ENCODE measurements around the gene TALDO1. TPM values are rescaled to one million over a fixed set of nuclear protein-coding genes. Genes with fewer than 3 reads are reported as not detected.

Gene TALDO1
- 170 TPM for polyA plus RNA-seq (2013, experiment 1 of 4)
- polyA plus RNA-seq (2013, experiment 2 of 4) = 164 TPM
- polyA plus RNA-seq (2013, experiment 3 of 4) = 115 TPM
- polyA plus RNA-seq (2013, experiment 4 of 4) = 125 TPM

DNA sequence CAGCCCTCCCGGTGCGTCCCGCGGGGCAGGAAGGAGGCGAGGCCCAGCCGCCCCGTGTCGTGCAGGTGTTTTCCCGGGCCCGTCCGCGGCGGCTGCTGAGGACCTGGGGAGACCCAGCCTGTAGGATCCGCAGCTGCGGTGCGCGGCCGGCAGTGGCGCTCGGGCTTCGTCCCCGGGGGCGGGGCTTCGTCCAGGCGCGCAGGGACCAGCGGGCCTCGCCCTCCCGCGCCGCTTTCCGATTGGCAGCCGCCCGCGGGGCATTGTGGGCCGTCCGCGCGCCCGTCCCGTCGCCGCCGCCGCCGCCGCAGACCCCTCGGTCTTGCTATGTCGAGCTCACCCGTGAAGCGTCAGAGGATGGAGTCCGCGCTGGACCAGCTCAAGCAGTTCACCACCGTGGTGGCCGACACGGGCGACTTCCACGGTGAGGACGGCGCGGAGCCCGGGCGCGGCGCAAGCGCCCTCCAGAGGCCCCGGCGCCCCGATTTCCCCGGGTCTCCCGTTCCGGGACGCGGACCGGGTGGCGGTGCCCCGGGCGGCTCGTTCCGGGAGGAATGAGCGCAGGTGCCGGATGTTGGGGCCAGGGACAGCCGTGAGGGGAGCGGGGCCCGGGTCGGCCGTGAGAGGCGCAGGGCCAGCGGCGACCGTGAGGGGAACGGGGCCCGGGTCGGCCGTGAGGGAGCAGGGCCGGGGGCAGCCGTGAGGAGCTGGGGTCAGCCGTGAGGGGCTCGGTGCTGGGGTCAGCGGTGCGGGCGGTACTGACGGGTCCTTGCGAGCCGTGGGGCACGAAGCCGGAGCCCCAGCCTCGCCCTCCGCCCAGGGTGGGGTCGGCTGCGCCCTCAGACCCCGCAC lies at the start of gene TALDO1:
Gene TALDO1, plus strand, starts transcription at position 307 of the 849 bp plus-strand sequence. Its CDS starts 18 bp downstream, at position 325.
- H3K4me3 ChIP-seq (ENCODE audit: insufficient read depth, low read depth, low read length) = peak within 1 kb of the TSS; percentile 84
- H3K4me1 ChIP-seq (ENCODE audit: control insufficient read depth, insufficient read depth, low read length) = no peaks in the 10 kb centered on the region
- H3K27me3 ChIP-seq (ENCODE audit: control insufficient read depth, insufficient read depth, low read length, poor library complexity, severe bottlenecking) = no peaks in the 10 kb centered on the region
- no peak within 1 kb of the TSS for H3K27ac ChIP-seq (ENCODE audit: insufficient read depth, low read depth, low read length, poor library complexity, severe bottlenecking)
- WGBS, 2 experiments = 0% methylated on average over 112 of the region's 112 CpGs
- H3K36me3 ChIP-seq (ENCODE audit: control insufficient read depth, insufficient read depth, low read length) = no peaks in the 10 kb centered on the region
- no peaks in the 10 kb centered on the region for H3K9me3 ChIP-seq (ENCODE audit: control insufficient read depth, low read length)

GRCh38 chr11:697811-698311 lies 49.4 kb upstream of the TALDO1 start:
- Histone ChIP-seq H3K4me1 (ENCODE audit: control insufficient read depth, insufficient read depth, low read length) (peaks cover 14% of the 10 kb centered on the region), H3K36me3 (ENCODE audit: control insufficient read depth, insufficient read depth, low read length) (no peaks in the 10 kb centered on the region), H3K4me3 (ENCODE audit: insufficient read depth, low read depth, low read length) (no peak overlapping the region), H3K9me3 (ENCODE audit: control insufficient read depth, low read length) (no peaks in the 10 kb centered on the region), H3K27me3 (ENCODE audit: control insufficient read depth, insufficient read depth, low read length, poor library complexity, severe bottlenecking) (no peaks in the 10 kb centered on the region), H3K27ac (ENCODE audit: insufficient read depth, low read depth, low read length, poor library complexity, severe bottlenecking) (no peak overlapping the region)
- 65 to 66% methylated on average over 11 of the region's 11 CpGs for WGBS, 2 experiments

DNA sequence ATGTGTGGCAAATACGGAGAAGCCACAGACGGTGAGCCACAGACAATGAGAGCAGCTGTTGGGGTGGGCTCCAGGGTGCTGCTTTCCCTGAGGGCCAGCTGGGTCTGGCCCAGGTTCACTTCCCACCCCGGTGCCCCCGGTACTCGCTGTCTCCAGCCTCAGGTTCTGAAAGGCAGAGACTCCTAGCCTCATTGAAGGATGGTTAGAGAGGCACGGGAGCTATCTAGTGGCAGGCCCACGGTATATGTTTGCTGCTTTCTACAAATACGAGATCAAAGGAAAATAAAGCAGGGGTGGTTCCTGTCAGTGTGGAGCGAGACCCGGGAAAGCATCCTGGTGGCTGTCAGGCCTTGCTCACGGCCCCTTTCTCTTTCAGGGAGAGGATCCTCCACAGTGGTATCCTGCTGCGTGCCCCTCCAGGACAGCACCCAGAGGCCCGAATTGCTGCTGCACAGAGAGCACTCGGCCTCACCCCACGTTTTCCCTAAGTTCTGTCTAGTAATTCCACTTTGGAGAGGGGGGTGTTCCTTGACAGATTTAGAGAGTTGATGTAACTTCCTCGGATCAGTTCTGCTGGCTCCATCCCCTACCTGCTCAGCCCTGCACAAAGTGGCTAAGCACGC lies 48.7 kb upstream of the TALDO1 start:
- Histone ChIP-seq H3K4me3 (ENCODE audit: insufficient read depth, low read depth, low read length) (no peak overlapping the region), H3K27me3 (ENCODE audit: control insufficient read depth, insufficient read depth, low read length, poor library complexity, severe bottlenecking) (no peaks in the 10 kb centered on the region), H3K27ac (ENCODE audit: insufficient read depth, low read depth, low read length, poor library complexity, severe bottlenecking) (no peak overlapping the region), H3K4me1 (ENCODE audit: control insufficient read depth, insufficient read depth, low read length) (peaks cover 6% of the 10 kb centered on the region), H3K9me3 (ENCODE audit: control insufficient read depth, low read length) (no peaks in the 10 kb centered on the region), H3K36me3 (ENCODE audit: control insufficient read depth, insufficient read depth, low read length) (no peaks in the 10 kb centered on the region)
- WGBS, 2 experiments = 78 to 85% methylated on average over 17 of the region's 17 CpGs

DNA sequence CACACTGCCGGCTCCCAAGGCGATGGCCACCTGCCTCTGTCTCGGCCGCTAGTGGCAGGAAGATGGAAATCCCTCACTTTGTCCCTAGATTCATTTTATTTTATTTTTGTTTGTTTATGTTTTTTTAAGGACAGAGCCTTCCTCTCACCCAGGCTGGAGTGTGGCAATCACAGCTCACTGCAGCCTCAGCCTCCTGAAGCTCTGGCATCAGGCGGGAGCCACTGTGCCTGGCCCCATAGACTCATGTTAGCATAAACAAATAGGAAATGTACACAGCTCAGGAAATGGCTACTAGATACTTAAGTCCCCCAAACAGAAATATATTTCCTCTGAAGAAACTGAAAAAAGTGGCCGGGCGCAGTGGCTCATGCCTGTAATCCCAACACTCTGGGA lies 48.2 kb upstream of the TALDO1 start:
- H3K4me3 ChIP-seq (ENCODE audit: insufficient read depth, low read depth, low read length) = no peak overlapping the region
- no peaks in the 10 kb centered on the region for H3K36me3 ChIP-seq (ENCODE audit: control insufficient read depth, insufficient read depth, low read length)
- WGBS, 2 experiments = 93 to 94% methylated on average over 7 of the region's 7 CpGs
- H3K27me3 ChIP-seq (ENCODE audit: control insufficient read depth, insufficient read depth, low read length, poor library complexity, severe bottlenecking) = no peaks in the 10 kb centered on the region
- no peaks in the 10 kb centered on the region for H3K9me3 ChIP-seq (ENCODE audit: control insufficient read depth, low read length)
- H3K4me1 ChIP-seq (ENCODE audit: control insufficient read depth, insufficient read depth, low read length) = peaks cover 1% of the 10 kb centered on the region
- H3K27ac ChIP-seq (ENCODE audit: insufficient read depth, low read depth, low read length, poor library complexity, severe bottlenecking) = no peak overlapping the region

- 93 to 95% methylated on average over 1 of the region's 1 CpG for WGBS, 2 experiments
- H3K4me3 ChIP-seq (ENCODE audit: insufficient read depth, low read depth, low read length) = no peak overlapping the region
- no peaks in the 10 kb centered on the region for H3K4me1 ChIP-seq (ENCODE audit: control insufficient read depth, insufficient read depth, low read length)
- no peaks in the 10 kb centered on the region for H3K9me3 ChIP-seq (ENCODE audit: control insufficient read depth, low read length)
- H3K27me3 ChIP-seq (ENCODE audit: control insufficient read depth, insufficient read depth, low read length, poor library complexity, severe bottlenecking) = no peaks in the 10 kb centered on the region
- no peak overlapping the region for H3K27ac ChIP-seq (ENCODE audit: insufficient read depth, low read depth, low read length, poor library complexity, severe bottlenecking)
- no peaks in the 10 kb centered on the region for H3K36me3 ChIP-seq (ENCODE audit: control insufficient read depth, insufficient read depth, low read length)
Observed at GRCh38 chr11:699753-700152, 47.5 kb upstream of the TALDO1 start.

DNA sequence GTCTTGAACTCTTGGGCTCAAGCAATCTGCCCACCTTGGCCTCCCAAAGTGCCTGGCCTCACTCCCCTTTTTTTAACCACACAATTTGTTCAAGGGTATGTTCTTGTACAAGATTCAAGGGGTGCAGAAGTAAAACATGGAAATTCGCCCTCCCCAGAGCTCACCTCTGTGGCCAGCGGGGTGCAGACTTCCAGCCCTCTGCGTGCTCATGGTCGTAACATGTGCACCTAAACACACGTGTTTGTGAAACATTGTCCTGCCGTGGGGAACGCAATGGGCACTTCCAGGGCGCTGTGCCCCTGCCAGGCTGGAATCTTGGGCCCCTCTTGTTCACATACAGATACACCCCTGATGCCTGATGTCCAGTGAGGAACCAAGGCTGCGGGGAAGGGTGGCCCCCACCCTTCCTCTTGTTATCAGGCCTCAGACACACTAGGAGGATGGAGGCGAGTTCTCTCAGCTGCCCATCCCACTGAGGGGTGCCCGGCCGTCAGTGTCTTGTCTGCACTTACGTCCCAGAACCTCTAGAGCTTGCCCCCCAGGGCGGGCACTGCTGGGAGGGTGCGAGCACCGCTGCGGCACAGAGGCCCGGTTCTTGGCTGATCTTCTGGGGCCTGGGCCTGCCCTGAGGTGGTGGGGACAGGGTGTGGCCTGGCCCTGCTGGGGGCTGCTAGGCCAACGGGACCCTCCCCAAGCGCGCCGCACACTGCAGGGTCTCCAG lies 45.4 kb upstream of the TALDO1 start:
- no peaks in the 10 kb centered on the region for H3K36me3 ChIP-seq (ENCODE audit: control insufficient read depth, insufficient read depth, low read length)
- H3K27ac ChIP-seq (ENCODE audit: insufficient read depth, low read depth, low read length, poor library complexity, severe bottlenecking) = no peak overlapping the region
- H3K4me1 ChIP-seq (ENCODE audit: control insufficient read depth, insufficient read depth, low read length) = peaks cover 2% of the 10 kb centered on the region
- H3K27me3 ChIP-seq (ENCODE audit: control insufficient read depth, insufficient read depth, low read length, poor library complexity, severe bottlenecking) = peaks cover 19% of the 10 kb centered on the region
- no peak overlapping the region for H3K4me3 ChIP-seq (ENCODE audit: insufficient read depth, low read depth, low read length)
- H3K9me3 ChIP-seq (ENCODE audit: control insufficient read depth, low read length) = no peaks in the 10 kb centered on the region
- WGBS, 2 experiments = 95 to 96% methylated on average over 22 of the region's 22 CpGs

- Histone ChIP-seq H3K4me1 (ENCODE audit: control insufficient read depth, insufficient read depth, low read length) (peaks cover 11% of the 10 kb centered on the region), H3K27ac (ENCODE audit: insufficient read depth, low read depth, low read length, poor library complexity, severe bottlenecking) (no peak overlapping the region), H3K36me3 (ENCODE audit: control insufficient read depth, insufficient read depth, low read length) (no peaks in the 10 kb centered on the region), H3K9me3 (ENCODE audit: control insufficient read depth, low read length) (no peaks in the 10 kb centered on the region), H3K27me3 (ENCODE audit: control insufficient read depth, insufficient read depth, low read length, poor library complexity, severe bottlenecking) (peaks cover 26% of the 10 kb centered on the region), H3K4me3 (ENCODE audit: insufficient read depth, low read depth, low read length) (no peak overlapping the region)
- WGBS, 2 experiments = 91 to 93% methylated on average over 26 of the region's 26 CpGs
Observed at GRCh38 chr11:702462-703461, 44.5 kb upstream of the TALDO1 start.

DNA sequence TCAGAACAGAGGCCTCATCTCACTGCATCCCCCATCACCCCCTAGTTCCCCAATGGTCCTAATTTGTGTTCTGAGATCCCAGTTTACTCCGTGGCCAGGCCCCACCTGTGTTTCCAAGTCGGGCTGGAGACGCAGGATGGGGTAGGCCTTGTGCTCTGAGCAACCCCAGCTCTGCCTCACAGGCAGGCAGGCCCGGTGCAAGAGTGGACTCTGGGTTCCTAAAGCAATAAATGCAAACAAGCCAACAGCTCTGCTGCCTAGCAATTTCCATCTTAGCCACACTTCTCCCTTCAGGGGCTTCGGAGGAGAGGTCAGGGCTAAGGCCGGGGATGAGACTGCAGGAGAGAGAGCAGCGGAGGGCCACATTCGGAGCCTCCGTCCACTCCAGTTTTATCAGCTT lies 43.8 kb upstream of the TALDO1 start:
- H3K27me3 ChIP-seq (ENCODE audit: control insufficient read depth, insufficient read depth, low read length, poor library complexity, severe bottlenecking) = peaks cover 26% of the 10 kb centered on the region
- H3K4me3 ChIP-seq (ENCODE audit: insufficient read depth, low read depth, low read length) = no peak overlapping the region
- H3K36me3 ChIP-seq (ENCODE audit: control insufficient read depth, insufficient read depth, low read length) = no peaks in the 10 kb centered on the region
- H3K9me3 ChIP-seq (ENCODE audit: control insufficient read depth, low read length) = no peaks in the 10 kb centered on the region
- H3K4me1 ChIP-seq (ENCODE audit: control insufficient read depth, insufficient read depth, low read length) = peaks cover 11% of the 10 kb centered on the region
- H3K27ac ChIP-seq (ENCODE audit: insufficient read depth, low read depth, low read length, poor library complexity, severe bottlenecking) = no peak overlapping the region
- 93 to 96% methylated on average over 9 of the region's 9 CpGs for WGBS, 2 experiments

- H3K4me3 ChIP-seq (ENCODE audit: insufficient read depth, low read depth, low read length) = no peak overlapping the region
- H3K4me1 ChIP-seq (ENCODE audit: control insufficient read depth, insufficient read depth, low read length) = peaks cover 11% of the 10 kb centered on the region
- WGBS, 2 experiments = 93 to 96% methylated on average over 18 of the region's 18 CpGs
- no peak overlapping the region for H3K27ac ChIP-seq (ENCODE audit: insufficient read depth, low read depth, low read length, poor library complexity, severe bottlenecking)
- peaks cover 26% of the 10 kb centered on the region for H3K27me3 ChIP-seq (ENCODE audit: control insufficient read depth, insufficient read depth, low read length, poor library complexity, severe bottlenecking)
- no peaks in the 10 kb centered on the region for H3K9me3 ChIP-seq (ENCODE audit: control insufficient read depth, low read length)
- H3K36me3 ChIP-seq (ENCODE audit: control insufficient read depth, insufficient read depth, low read length) = no peaks in the 10 kb centered on the region
Observed at GRCh38 chr11:704228-704674, 43.0 kb upstream of the TALDO1 start.
